HepG2 (cell line): ENCODE data around the gene TECTB. TPM values are rescaled to one million over a fixed set of nuclear protein-coding genes. Genes with fewer than 3 reads are reported as not detected.

Experiments used
- FOXA1 ChIP-seq, 2 experiments: fragments of 450-650 bp in 1 of 2; sonication (generic) in 1 of 2; formaldehyde crosslinking in 1 of 2; IDR thresholded peaks; 2 replicates each; pipeline versions ENCODE4 v1.4.0 to v1.6.1; 2016 to 2020; ENCODE audit warnings: missing genetic modification reagents in 1 of 2
- FOXA3 ChIP-seq: IDR thresholded peaks from 2 replicates; pipeline ENCODE4 v1.6.1; 2016; ENCODE audit warnings: missing genetic modification reagents, missing compliant biosample characterization
- HMG20B ChIP-seq: conservative IDR thresholded peaks from 2 replicates; pipeline ENCODE4 v1.6.1; 2016; ENCODE audit warnings: missing genetic modification reagents, missing compliant biosample characterization
- HNF4G ChIP-seq, 2 experiments: sonication (generic) in 1 of 2; formaldehyde crosslinking in 1 of 2; IDR thresholded peaks; 2 replicates each; pipeline versions ENCODE4 v1.4.0 to v1.6.1; 2011 to 2020; ENCODE audit warnings: borderline replicate concordance in 2 of 2, low read depth in 2 of 2, mild to moderate bottlenecking in 2 of 2, low read length in 1 of 2, missing genetic modification reagents in 1 of 2, moderate library complexity in 1 of 2
- HOXA5 ChIP-seq: sonication (generic); formaldehyde crosslinking; IDR thresholded peaks from 2 replicates; pipeline ENCODE4 v1.4.0; 2020; ENCODE audit warnings: missing genetic modification reagents
- KAT7 ChIP-seq: IDR thresholded peaks from 2 replicates; pipeline ENCODE4 v1.6.1; 2018; ENCODE audit warnings: borderline replicate concordance, missing compliant biosample characterization
- MEF2D ChIP-seq: sonication (generic); formaldehyde crosslinking; IDR thresholded peaks from 2 replicates; pipeline ENCODE4 v1.5.1; 2020; ENCODE audit warnings: mild to moderate bottlenecking, missing genetic modification reagents
- MIXL1 ChIP-seq: IDR thresholded peaks from 2 replicates; pipeline ENCODE4 v1.6.1; 2016
- NFATC3 ChIP-seq: sonication (generic); formaldehyde crosslinking; IDR thresholded peaks from 2 replicates; pipeline ENCODE4 v1.5.1; 2020; ENCODE audit warnings: mild to moderate bottlenecking, missing genetic modification reagents
- NFIC ChIP-seq: IDR thresholded peaks from 2 replicates; pipeline ENCODE4 v1.6.1; 2012; ENCODE audit warnings: mild to moderate bottlenecking, low read length, inconsistent platforms
- PHF8 ChIP-seq: sonication (generic); formaldehyde crosslinking; IDR thresholded peaks from 2 replicates; pipeline ENCODE4 v1.5.0; 2020; ENCODE audit warnings: missing genetic modification reagents
- PPARG ChIP-seq: conservative IDR thresholded peaks from 2 replicates; pipeline ENCODE4 v1.6.1; 2016; ENCODE audit warnings: missing biosample characterization, missing genetic modification reagents
- RARA ChIP-seq: IDR thresholded peaks from 2 replicates; pipeline ENCODE4 v1.6.1; 2016; ENCODE audit warnings: missing genetic modification reagents, missing compliant biosample characterization
- RFX3 ChIP-seq: IDR thresholded peaks from 2 replicates; pipeline ENCODE4 v1.6.1; 2016; ENCODE audit warnings: missing biosample characterization, missing genetic modification reagents
- SALL1 ChIP-seq: sonication (generic); formaldehyde crosslinking; IDR thresholded peaks from 2 replicates; pipeline ENCODE4 v1.8.0; 2022; ENCODE audit warnings: mild to moderate bottlenecking, missing genetic modification reagents
- SNAPC2 ChIP-seq: sonication (generic); formaldehyde crosslinking; IDR thresholded peaks from 2 replicates; pipeline ENCODE4 v1.8.1; 2022; ENCODE audit warnings: mild to moderate bottlenecking, missing genetic modification reagents
- TCF7L2 ChIP-seq: IDR thresholded peaks from 2 replicates; pipeline ENCODE4 v1.6.1; 2011; ENCODE audit warnings: mild to moderate bottlenecking, low read depth, low read length, moderate library complexity
- TEAD2 ChIP-seq: sonication (generic); formaldehyde crosslinking; IDR thresholded peaks from 2 replicates; pipeline ENCODE4 v1.9.0; 2021; ENCODE audit warnings: missing genetic modification reagents
- THRA ChIP-seq: sonication (generic); formaldehyde crosslinking; IDR thresholded peaks from 2 replicates; pipeline ENCODE4 v1.4.0; 2020; ENCODE audit warnings: missing genetic modification reagents, borderline replicate concordance
- ZMYM3 ChIP-seq: sonication (generic); formaldehyde crosslinking; IDR thresholded peaks from 2 replicates; pipeline ENCODE4 v1.5.1; 2020; ENCODE audit warnings: mild to moderate bottlenecking, missing genetic modification reagents
- ZNF329 ChIP-seq: sonication (generic); formaldehyde crosslinking; IDR thresholded peaks from 2 replicates; pipeline ENCODE4 v1.9.0; 2021; ENCODE audit warnings: low read depth, mild to moderate bottlenecking, missing genetic modification reagents
- ZNF644 ChIP-seq: IDR thresholded peaks from 2 replicates; pipeline ENCODE4 v1.6.1; 2016; ENCODE audit warnings: low read depth
- ZNF879 ChIP-seq: sonication (generic); formaldehyde crosslinking; IDR thresholded peaks from 2 replicates; pipeline ENCODE4 v1.8.1; 2023; ENCODE audit warnings: missing genetic modification reagents
- ZSCAN12 ChIP-seq: sonication (generic); formaldehyde crosslinking; IDR thresholded peaks from 2 replicates; pipeline ENCODE4 v1.9.0; 2021; ENCODE audit warnings: mild to moderate bottlenecking, missing genetic modification reagents
- polyA plus RNA-seq, 8 experiments: library from polyadenylated mRNA; depleted of rRNA in 3 of 8; stranded (reverse) in 7 of 8; unstranded in 1 of 8; fragments of >200 nt; fragmentation: Illumina TruSeq in 4 of 8; extraction: Trizol in 4 of 8; gene quantifications; 2 replicates each; pipeline versions ENCODE4 v1.2.1 to v1.2.3, GENCODE V29; 2011 to 2016; ENCODE audit warnings: low read depth in 4 of 8, missing spikeins in 1 of 8, mixed read lengths in 1 of 8; ENCODE audit not compliant: insufficient read depth in 1 of 8
- total RNA-seq, 5 experiments: library from RNA; depleted of rRNA; stranded (reverse); fragments of >200 nt; fragmentation: Illumina TruSeq; extraction: Trizol; gene quantifications; 2 replicates each; pipeline ENCODE4 v1.2.3, GENCODE V29; 2016; ENCODE audit warnings: low read depth in 1 of 5
- TF ChIP-seq, protein P1 (sequence below): fragments of 450-650 bp; IDR thresholded peaks from 2 replicates; pipeline ENCODE4 v1.6.1; 2016
- TF ChIP-seq, protein P2 (sequence below): sonication (generic); formaldehyde crosslinking; IDR thresholded peaks from 2 replicates; pipeline ENCODE4 v1.4.0; 2020; ENCODE audit warnings: missing genetic modification reagents

Gene TECTB
- total and polyA plus RNA-seq, 2 of the 13 experiments (the other 11 are each of a cell fraction or from before 2014, with no cell fraction given) = 0.78 to 1.8 TPM

- TF ChIP-seq MIXL1 (CRISPR knock-in tag) (no peak), ZNF879 (CRISPR knock-in tag) (0 out of 2 replicates have a peak, but pooled peaks have one; percentile 59), HOXA5 (0 out of 2 replicates have a peak, but pooled peaks have one; percentile 34), KAT7 (CRISPR knock-in tag) (0 out of 2 replicates have a peak, but pooled peaks have one; percentile 10), ZMYM3 (CRISPR knock-in tag) (peak; percentile 34; the same call in 1 of the 2 replicates), ZSCAN12 (CRISPR knock-in tag) (no peak), PHF8 (peak; percentile 38; the same call in 1 of the 2 replicates), TCF7L2 (peak; percentile 24; the same call in 1 of the 2 replicates), HMG20B (0 out of 2 replicates have a peak, but pooled peaks have one; percentile 9), THRA (CRISPR knock-in tag) (peak; percentile 70; the same call in 1 of the 2 replicates), NFATC3 (no peak), SALL1 (CRISPR knock-in tag) (peak; percentile 26), MEF2D (CRISPR knock-in tag) (no peak), TEAD2 (no peak), RFX3 (CRISPR knock-in tag) (no peak), FOXA1 (IDR thresholded peaks at IDR 0.05) (no peak), FOXA1 (CRISPR knock-in tag; IDR thresholded peaks at IDR 0.05) (peak; percentile 50; the same call in 1 of the 2 replicates), ZNF329 (CRISPR knock-in tag) (no peak), SNAPC2 (CRISPR knock-in tag) (no peak), RARA (peak; percentile 52; the same call in 1 of the 2 replicates), NFIC (0 out of 2 replicates have a peak, but pooled peaks have one; percentile 41), ZNF644 (CRISPR knock-in tag) (peak; percentile 58; the same call in 1 of the 2 replicates), PPARG (CRISPR knock-in tag) (0 out of 2 replicates have a peak, but pooled peaks have one; percentile 46), HNF4G (IDR thresholded peaks at IDR 0.05; ENCODE audit: borderline replicate concordance, low read depth, low read length) (peak; percentile 61), HNF4G (CRISPR knock-in tag; IDR thresholded peaks at IDR 0.05; ENCODE audit: borderline replicate concordance, low read depth) (no peak), FOXA3 (CRISPR knock-in tag) (peak; percentile 44; the same call in 1 of the 2 replicates)
- TF ChIP-seq, protein P1, sequence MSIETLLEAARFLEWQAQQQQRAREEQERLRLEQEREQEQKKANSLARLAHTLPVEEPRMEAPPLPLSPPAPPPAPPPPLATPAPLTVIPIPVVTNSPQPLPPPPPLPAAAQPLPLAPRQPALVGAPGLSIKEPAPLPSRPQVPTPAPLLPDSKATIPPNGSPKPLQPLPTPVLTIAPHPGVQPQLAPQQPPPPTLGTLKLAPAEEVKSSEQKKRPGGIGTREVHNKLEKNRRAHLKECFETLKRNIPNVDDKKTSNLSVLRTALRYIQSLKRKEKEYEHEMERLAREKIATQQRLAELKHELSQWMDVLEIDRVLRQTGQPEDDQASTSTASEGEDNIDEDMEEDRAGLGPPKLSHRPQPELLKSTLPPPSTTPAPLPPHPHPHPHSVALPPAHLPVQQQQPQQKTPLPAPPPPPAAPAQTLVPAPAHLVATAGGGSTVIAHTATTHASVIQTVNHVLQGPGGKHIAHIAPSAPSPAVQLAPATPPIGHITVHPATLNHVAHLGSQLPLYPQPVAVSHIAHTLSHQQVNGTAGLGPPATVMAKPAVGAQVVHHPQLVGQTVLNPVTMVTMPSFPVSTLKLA = no peak
- TF ChIP-seq, protein P2, sequence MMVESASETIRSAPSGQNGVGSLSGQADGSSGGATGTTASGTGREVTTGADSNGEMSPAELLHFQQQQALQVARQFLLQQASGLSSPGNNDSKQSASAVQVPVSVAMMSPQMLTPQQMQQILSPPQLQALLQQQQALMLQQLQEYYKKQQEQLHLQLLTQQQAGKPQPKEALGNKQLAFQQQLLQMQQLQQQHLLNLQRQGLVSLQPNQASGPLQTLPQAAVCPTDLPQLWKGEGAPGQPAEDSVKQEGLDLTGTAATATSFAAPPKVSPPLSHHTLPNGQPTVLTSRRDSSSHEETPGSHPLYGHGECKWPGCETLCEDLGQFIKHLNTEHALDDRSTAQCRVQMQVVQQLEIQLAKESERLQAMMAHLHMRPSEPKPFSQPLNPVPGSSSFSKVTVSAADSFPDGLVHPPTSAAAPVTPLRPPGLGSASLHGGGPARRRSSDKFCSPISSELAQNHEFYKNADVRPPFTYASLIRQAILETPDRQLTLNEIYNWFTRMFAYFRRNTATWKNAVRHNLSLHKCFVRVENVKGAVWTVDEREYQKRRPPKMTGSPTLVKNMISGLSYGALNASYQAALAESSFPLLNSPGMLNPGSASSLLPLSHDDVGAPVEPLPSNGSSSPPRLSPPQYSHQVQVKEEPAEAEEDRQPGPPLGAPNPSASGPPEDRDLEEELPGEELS (CRISPR knock-in tag) = no peak; the same call in 1 of the 2 replicates
Observed at GRCh38 chr10:112295853-112296830, 12.9 kb downstream of the TECTB start (continued).
